GM12874 (cell line): Measurements from ENCODE around the gene RET.

Source experiments
- CTCF ChIP-seq: IDR thresholded peaks from 2 replicates; pipeline ENCODE4 v1.5.1; 2011; ENCODE audit warnings: low read depth, mild to moderate bottlenecking, control low read depth, low read length, moderate library complexity; ENCODE audit not compliant: insufficient read depth

RET gene

GRCh38 chr10:43138757-43139241 lies 61.9 kb downstream of the RET start:
- no peak for TF ChIP-seq CTCF

DNA sequence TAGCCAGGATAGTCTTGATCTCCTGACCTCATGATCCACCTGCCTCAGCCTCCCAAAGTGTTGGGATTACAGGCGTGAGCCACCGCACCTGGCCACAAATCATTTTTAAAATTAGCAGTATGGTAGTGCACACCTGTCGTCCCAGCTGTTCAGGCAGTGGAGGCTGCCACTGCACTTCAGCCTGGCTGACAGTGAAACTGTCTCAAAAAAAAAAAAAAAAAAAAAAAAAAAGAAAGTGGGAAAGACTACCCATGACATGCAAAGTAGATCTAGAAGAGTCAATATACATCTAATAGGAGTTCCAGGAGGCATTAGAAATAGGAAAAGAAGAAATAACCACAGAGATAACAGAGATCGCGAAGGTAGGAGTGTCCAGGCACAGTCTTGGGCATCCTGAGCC lies 64.6 kb downstream of the RET start:
- TF ChIP-seq CTCF: no peak

DNA sequence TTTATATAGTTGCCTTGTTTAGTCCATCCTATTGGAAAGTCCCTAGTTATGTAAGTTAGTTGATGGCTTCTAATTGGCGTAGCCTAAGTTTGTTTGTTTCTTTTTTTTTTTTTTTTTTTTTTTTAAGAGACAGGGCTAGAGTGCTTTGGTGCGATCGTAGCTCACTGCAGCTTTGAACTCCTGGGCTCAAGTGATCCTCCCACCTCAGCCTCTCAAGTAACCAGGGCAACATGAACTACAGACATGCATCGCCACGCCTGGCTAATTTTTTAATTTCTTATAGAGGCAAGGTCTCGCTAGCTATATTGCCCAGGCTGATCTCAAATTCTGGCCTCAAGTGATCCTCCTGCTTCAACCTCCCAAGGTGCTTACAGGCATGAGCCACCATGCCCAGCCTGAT lies 68.4 kb downstream of the RET start:
- no peak for TF ChIP-seq CTCF

GRCh38 chr10:43151371-43151770 lies 74.5 kb downstream of the RET start:
- TF ChIP-seq CTCF: no peak

DNA sequence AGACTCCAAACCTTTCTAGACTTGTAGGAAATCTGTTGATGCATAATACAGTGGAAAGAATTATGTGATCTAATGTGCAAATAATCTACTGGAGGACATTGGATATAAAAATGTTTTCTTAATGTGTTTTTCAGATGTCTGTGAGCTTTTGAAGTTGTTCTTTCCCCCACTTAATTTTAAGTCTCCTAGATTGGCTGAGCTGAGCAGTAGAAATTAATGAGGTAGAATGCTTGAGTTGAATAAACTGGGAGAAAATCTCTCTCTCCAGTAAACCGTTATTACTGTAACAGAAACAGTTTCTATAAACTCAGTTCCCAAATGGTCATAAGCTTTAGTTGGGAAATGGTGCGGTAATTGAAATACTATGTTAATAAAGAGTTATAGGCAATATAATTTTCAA lies 77.0 kb downstream of the RET start:
- no peak for TF ChIP-seq CTCF

DNA sequence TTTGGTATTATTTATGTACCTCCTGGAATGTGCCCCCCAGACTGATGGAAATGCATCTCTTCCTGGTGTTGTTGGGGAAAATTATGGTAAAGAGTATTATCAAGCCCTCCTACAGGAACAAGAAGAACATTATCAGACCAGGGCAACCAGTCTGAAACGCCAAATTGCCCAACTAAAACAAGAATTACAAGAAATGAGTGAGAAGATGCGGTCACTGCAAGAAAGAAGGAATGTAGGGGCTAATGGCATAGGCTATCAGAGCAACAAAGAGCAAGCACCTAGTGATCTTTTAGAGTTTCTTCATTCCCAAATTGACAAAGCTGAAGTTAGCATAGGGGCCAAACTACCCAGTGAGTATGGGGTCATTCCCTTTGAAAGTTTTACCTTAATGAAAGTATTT lies 78.4 kb downstream of the RET start:
- no peak for TF ChIP-seq CTCF

DNA sequence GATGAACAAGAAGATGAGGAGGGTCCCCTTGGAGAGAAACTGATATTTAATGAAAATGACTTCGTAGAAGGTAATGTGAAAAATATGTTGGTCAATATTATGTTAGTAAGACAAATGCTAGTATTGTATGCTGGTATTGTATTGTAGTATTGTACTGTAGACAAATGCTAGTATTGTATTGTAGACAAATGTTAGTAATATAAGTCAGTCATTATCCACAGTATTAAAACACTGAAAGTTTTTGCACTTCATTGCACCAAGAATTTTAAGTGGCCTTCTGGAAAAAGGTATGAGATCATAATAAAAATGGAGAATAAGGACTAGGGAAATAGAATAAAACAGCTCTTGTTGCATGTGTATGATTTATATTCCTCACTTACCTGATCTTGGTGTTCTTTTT lies 78.9 kb downstream of the RET start:
- TF ChIP-seq CTCF: no peak
